HepG2 (cell line): Measurements from ENCODE around the gene MTG1. TPM values are rescaled to one million over a fixed set of nuclear protein-coding genes. Genes with fewer than 3 reads are reported as not detected.

Experiments used
- EP300 ChIP-seq, 3 experiments: sonication (generic) in 1 of 3; formaldehyde crosslinking in 1 of 3; IDR thresholded peaks; 2 replicates each; pipeline versions ENCODE4 v1.5.1 to v1.6.1; 2011 to 2020; ENCODE audit warnings: low read depth in 2 of 3, low read length in 2 of 3, borderline replicate concordance in 1 of 3, improper control_type of control experiment in 1 of 3, mild to moderate bottlenecking in 1 of 3, missing genetic modification reagents in 1 of 3, moderate library complexity in 1 of 3
- HIVEP1 ChIP-seq: sonication (generic); formaldehyde crosslinking; IDR thresholded peaks from 2 replicates; pipeline ENCODE4 v1.4.0; 2020; ENCODE audit warnings: mild to moderate bottlenecking, missing genetic modification reagents
- KDM3A ChIP-seq: IDR thresholded peaks from 2 replicates; pipeline ENCODE4 v1.6.1; 2018; ENCODE audit warnings: low read depth, missing compliant biosample characterization
- KDM6A ChIP-seq: IDR thresholded peaks from 2 replicates; pipeline ENCODE4 v1.6.1; 2016; ENCODE audit warnings: low read depth
- NAIF1 ChIP-seq: sonication (generic); formaldehyde crosslinking; IDR thresholded peaks from 2 replicates; pipeline ENCODE4 v1.5.0; 2020; ENCODE audit warnings: mild to moderate bottlenecking, missing genetic modification reagents, borderline replicate concordance
- NCOR1 ChIP-seq: fragments of 200-600 bp; sonication (generic); IDR thresholded peaks from 2 replicates; pipeline ENCODE4 v1.7.0; 2017; ENCODE audit warnings: antibody characterized with exemption, low read length, borderline replicate concordance
- NR2F2 ChIP-seq: IDR thresholded peaks from 2 replicates; pipeline ENCODE4 v1.6.1; 2012; ENCODE audit warnings: low read depth, inconsistent platforms, borderline replicate concordance
- PATZ1 ChIP-seq: sonication (generic); formaldehyde crosslinking; IDR thresholded peaks from 2 replicates; pipeline ENCODE4 v1.4.0; 2020; ENCODE audit warnings: missing genetic modification reagents
- RELA ChIP-seq: sonication (generic); formaldehyde crosslinking; IDR thresholded peaks from 2 replicates; pipeline ENCODE4 v1.4.0; 2020; ENCODE audit warnings: missing genetic modification reagents
- ZBTB10 ChIP-seq: sonication (generic); formaldehyde crosslinking; IDR thresholded peaks from 2 replicates; pipeline ENCODE4 v1.4.0; 2020; ENCODE audit warnings: missing genetic modification reagents, borderline replicate concordance
- ZBTB7B ChIP-seq: sonication (generic); formaldehyde crosslinking; IDR thresholded peaks from 2 replicates; pipeline ENCODE4 v1.4.0; 2020; ENCODE audit warnings: missing genetic modification reagents
- ZNF143 ChIP-seq: sonication (generic); formaldehyde crosslinking; IDR thresholded peaks from 2 replicates; pipeline ENCODE4 v1.4.0; 2020; ENCODE audit warnings: missing genetic modification reagents
- ZNF337 ChIP-seq: sonication (generic); formaldehyde crosslinking; IDR thresholded peaks from 2 replicates; pipeline ENCODE4 v1.5.1; 2020; ENCODE audit warnings: missing genetic modification reagents, low read depth, mild to moderate bottlenecking, borderline replicate concordance
- ZNF747 ChIP-seq: sonication (generic); formaldehyde crosslinking; IDR thresholded peaks from 2 replicates; pipeline ENCODE4 v1.8.1; 2023; ENCODE audit warnings: missing genetic modification reagents, mild to moderate bottlenecking, borderline replicate concordance
- ZNF761 ChIP-seq: sonication (generic); formaldehyde crosslinking; conservative IDR thresholded peaks from 2 replicates; pipeline ENCODE4 v1.4.0; 2020; ENCODE audit warnings: mild to moderate bottlenecking, missing genetic modification reagents
- ZSCAN21 ChIP-seq: sonication (generic); formaldehyde crosslinking; IDR thresholded peaks from 2 replicates; pipeline ENCODE4 v1.8.0; 2022; ENCODE audit warnings: mild to moderate bottlenecking, missing genetic modification reagents, moderate library complexity, borderline replicate concordance
- ZSCAN25 ChIP-seq: sonication (generic); formaldehyde crosslinking; IDR thresholded peaks from 2 replicates; pipeline ENCODE4 v1.8.0; 2022; ENCODE audit warnings: mild to moderate bottlenecking, missing genetic modification reagents
- polyA plus RNA-seq, 8 experiments: library from polyadenylated mRNA; depleted of rRNA in 3 of 8; stranded (reverse) in 7 of 8; unstranded in 1 of 8; fragments of >200 nt; fragmentation: Illumina TruSeq in 4 of 8; extraction: Trizol in 4 of 8; gene quantifications; 2 replicates each; pipeline versions ENCODE4 v1.2.1 to v1.2.3, GENCODE V29; 2011 to 2016; ENCODE audit warnings: low read depth in 4 of 8, missing spikeins in 1 of 8, mixed read lengths in 1 of 8; ENCODE audit not compliant: insufficient read depth in 1 of 8
- total RNA-seq, 5 experiments: library from RNA; depleted of rRNA; stranded (reverse); fragments of >200 nt; fragmentation: Illumina TruSeq; extraction: Trizol; gene quantifications; 2 replicates each; pipeline ENCODE4 v1.2.3, GENCODE V29; 2016; ENCODE audit warnings: low read depth in 1 of 5
- TF ChIP-seq, protein P1 (sequence below): sonication (generic); formaldehyde crosslinking; conservative IDR thresholded peaks from 2 replicates; pipeline ENCODE4 v1.5.0; 2020; ENCODE audit warnings: missing genetic modification reagents
- TF ChIP-seq, protein P2 (sequence below): sonication (generic); formaldehyde crosslinking; IDR thresholded peaks from 2 replicates; pipeline ENCODE4 v1.4.0; 2020; ENCODE audit warnings: missing genetic modification reagents, mild to moderate bottlenecking, borderline replicate concordance

Gene MTG1
- total and polyA plus RNA-seq, 2 of the 13 experiments (the other 11 are each of a cell fraction or from before 2014, with no cell fraction given), result 42.0 to 103 TPM

- TF ChIP-seq ZBTB10 (CRISPR knock-in tag) (peak; percentile 39; the same call in 1 of the 2 replicates), HIVEP1 (CRISPR knock-in tag) (peak; percentile 99), PATZ1 (CRISPR knock-in tag) (peak; percentile 55), NR2F2 (peak; percentile 90), ZNF337 (CRISPR knock-in tag) (0 out of 2 replicates have a peak, but pooled peaks have one; percentile 40), EP300 (IDR thresholded peaks at IDR 0.05; ENCODE audit: low read depth in 2 of 2, low read length in 2 of 2) (peak in 1 of 2 experiments; percentile 66; a peak in 1 of 4 replicates), EP300 (CRISPR knock-in tag; IDR thresholded peaks at IDR 0.05; ENCODE audit: borderline replicate concordance) (peak; percentile 28; the same call in 1 of the 2 replicates), ZSCAN21 (CRISPR knock-in tag) (0 out of 2 replicates have a peak, but pooled peaks have one; percentile 9), ZSCAN25 (peak; percentile 35; the same call in 1 of the 2 replicates), NAIF1 (CRISPR knock-in tag) (peak; percentile 32; the same call in 1 of the 2 replicates), KDM3A (CRISPR knock-in tag) (no peak), ZNF747 (CRISPR knock-in tag) (0 out of 2 replicates have a peak, but pooled peaks have one; percentile 34), KDM6A (0 out of 2 replicates have a peak, but pooled peaks have one; percentile 45), NCOR1 (peak; percentile 28; the same call in 1 of the 2 replicates), ZNF761 (CRISPR knock-in tag) (0 out of 2 replicates have a peak, but pooled peaks have one; percentile 77), ZBTB7B (CRISPR knock-in tag) (peak; percentile 91), ZNF143 (CRISPR knock-in tag) (peak; percentile 72), RELA (0 out of 2 replicates have a peak, but pooled peaks have one; percentile 73)
- TF ChIP-seq, protein P1, sequence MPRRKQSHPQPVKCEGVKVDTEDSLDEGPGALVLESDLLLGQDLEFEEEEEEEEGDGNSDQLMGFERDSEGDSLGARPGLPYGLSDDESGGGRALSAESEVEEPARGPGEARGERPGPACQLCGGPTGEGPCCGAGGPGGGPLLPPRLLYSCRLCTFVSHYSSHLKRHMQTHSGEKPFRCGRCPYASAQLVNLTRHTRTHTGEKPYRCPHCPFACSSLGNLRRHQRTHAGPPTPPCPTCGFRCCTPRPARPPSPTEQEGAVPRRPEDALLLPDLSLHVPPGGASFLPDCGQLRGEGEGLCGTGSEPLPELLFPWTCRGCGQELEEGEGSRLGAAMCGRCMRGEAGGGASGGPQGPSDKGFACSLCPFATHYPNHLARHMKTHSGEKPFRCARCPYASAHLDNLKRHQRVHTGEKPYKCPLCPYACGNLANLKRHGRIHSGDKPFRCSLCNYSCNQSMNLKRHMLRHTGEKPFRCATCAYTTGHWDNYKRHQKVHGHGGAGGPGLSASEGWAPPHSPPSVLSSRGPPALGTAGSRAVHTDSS (CRISPR knock-in tag), result no peak
- TF ChIP-seq, protein P2, sequence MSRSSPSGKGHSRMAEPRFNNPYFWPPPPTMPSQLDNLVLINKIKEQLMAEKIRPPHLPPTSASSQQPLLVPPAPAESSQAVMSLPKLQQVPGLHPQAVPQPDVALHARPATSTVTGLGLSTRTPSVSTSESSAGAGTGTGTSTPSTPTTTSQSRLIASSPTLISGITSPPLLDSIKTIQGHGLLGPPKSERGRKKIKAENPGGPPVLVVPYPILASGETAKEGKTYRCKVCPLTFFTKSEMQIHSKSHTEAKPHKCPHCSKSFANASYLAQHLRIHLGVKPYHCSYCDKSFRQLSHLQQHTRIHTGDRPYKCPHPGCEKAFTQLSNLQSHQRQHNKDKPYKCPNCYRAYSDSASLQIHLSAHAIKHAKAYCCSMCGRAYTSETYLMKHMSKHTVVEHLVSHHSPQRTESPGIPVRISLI, result peak; percentile 86
Observed at GRCh38 chr10:133347710-133348517, 46.0 kb upstream of the MTG1 start (continued).
